Liver (tissue), 9 donors: ENCODE measurements around the gene DTD1. TPM values are rescaled to one million over a fixed set of nuclear protein-coding genes. Genes with fewer than 3 reads are reported as not detected.

Experiments used
- DNase-seq: peaks from one replicate; pipeline ENCODE4 v3.0.0-alpha.2; 2017; ENCODE audit warnings: low spot score
- H3K27ac ChIP-seq, 2 donors: one replicate each; pipeline ENCODE4 v1.7.0; 2013; ENCODE audit warnings: inconsistent platforms in 2 of 2, low read length in 2 of 2, control low read depth in 1 of 2, low read depth in 1 of 2, mild to moderate bottlenecking in 1 of 2
- H3K27me3 ChIP-seq, 4 donors: one replicate each; pipeline versions ENCODE4 v1.6.1 to v1.7.0; 2013; ENCODE audit warnings: low read length in 3 of 4, inconsistent platforms in 1 of 4, mild to moderate bottlenecking in 1 of 4, moderate library complexity in 1 of 4; ENCODE audit not compliant: control insufficient read depth in 4 of 4, insufficient read depth in 4 of 4
- H3K36me3 ChIP-seq, 4 donors: one replicate each; pipeline versions ENCODE4 v1.6.1 to v1.7.0; 2013; ENCODE audit warnings: low read length in 3 of 4, mild to moderate bottlenecking in 3 of 4, low read depth in 1 of 4, moderate library complexity in 1 of 4; ENCODE audit not compliant: control insufficient read depth in 4 of 4, insufficient read depth in 3 of 4
- H3K4me1 ChIP-seq, 4 donors: one replicate each; pipeline versions ENCODE4 v1.6.1 to v1.7.0; 2013; ENCODE audit warnings: low read length in 3 of 4, mild to moderate bottlenecking in 3 of 4, moderate library complexity in 1 of 4; ENCODE audit not compliant: control insufficient read depth in 4 of 4, insufficient read depth in 4 of 4
- H3K4me3 ChIP-seq, 3 donors: one replicate each; pipeline versions ENCODE4 v1.6.1 to v1.7.0; 2013; ENCODE audit warnings: low read length in 3 of 3, control low read depth in 1 of 3, low read depth in 1 of 3, mild to moderate bottlenecking in 1 of 3
- H3K9ac ChIP-seq, 2 donors: one replicate each; pipeline ENCODE4 v1.7.0; 2013; ENCODE audit warnings: low read length in 2 of 2, mild to moderate bottlenecking in 2 of 2, moderate library complexity in 2 of 2, control low read depth in 1 of 2, low read depth in 1 of 2
- H3K9me3 ChIP-seq, 4 donors: one replicate each; pipeline versions ENCODE4 v1.6.1 to v1.7.0; 2013; ENCODE audit warnings: low read length in 3 of 4; ENCODE audit not compliant: control insufficient read depth in 4 of 4
- ATF3 ChIP-seq: IDR thresholded peaks from 2 replicates; pipeline ENCODE4 v1.6.1; 2016; ENCODE audit warnings: antibody characterized with exemption
- EGR1 ChIP-seq, 2 donors: IDR thresholded peaks; 2 replicates each; pipeline ENCODE4 v1.6.1; 2016 to 2018; ENCODE audit warnings: antibody characterized with exemption in 2 of 2, low read depth in 2 of 2
- FOXA1 ChIP-seq: IDR thresholded peaks from 2 replicates; pipeline ENCODE4 v1.6.1; 2016; ENCODE audit warnings: antibody characterized with exemption
- GABPA ChIP-seq, 2 donors: IDR thresholded peaks in 1 of 2; conservative IDR thresholded peaks in 1 of 2; 2 replicates each; pipeline ENCODE4 v1.6.1; 2016; ENCODE audit warnings: antibody characterized with exemption in 2 of 2, mild to moderate bottlenecking in 1 of 2, moderate library complexity in 1 of 2
- HNF4A ChIP-seq, 2 donors: conservative IDR thresholded peaks; 2 replicates each; pipeline ENCODE4 v1.6.1; 2016; ENCODE audit warnings: antibody characterized with exemption in 2 of 2, mild to moderate bottlenecking in 2 of 2
- JUND ChIP-seq, 2 donors: IDR thresholded peaks; 2 replicates each; pipeline ENCODE4 v1.6.1; 2016; ENCODE audit warnings: antibody characterized with exemption in 2 of 2
- MAX ChIP-seq: IDR thresholded peaks from 2 replicates; pipeline ENCODE4 v1.6.1; 2016; ENCODE audit warnings: antibody characterized with exemption
- RAD21 ChIP-seq, 2 donors: IDR thresholded peaks; 2 replicates each; pipeline ENCODE4 v1.6.1; 2016; ENCODE audit warnings: antibody characterized with exemption in 2 of 2, mild to moderate bottlenecking in 2 of 2
- RXRA ChIP-seq, 2 donors: IDR thresholded peaks; 2 replicates each; pipeline ENCODE4 v1.6.1; 2017 to 2018; ENCODE audit warnings: antibody characterized with exemption in 2 of 2, mild to moderate bottlenecking in 1 of 2
- SP1 ChIP-seq: IDR thresholded peaks from 2 replicates; pipeline ENCODE4 v1.6.1; 2018; ENCODE audit warnings: antibody characterized with exemption, mild to moderate bottlenecking
- TAF1 ChIP-seq: conservative IDR thresholded peaks from 2 replicates; pipeline ENCODE4 v1.6.1; 2016; ENCODE audit warnings: antibody characterized with exemption, mild to moderate bottlenecking
- YY1 ChIP-seq: IDR thresholded peaks from 2 replicates; pipeline ENCODE4 v1.6.1; 2016; ENCODE audit warnings: antibody characterized with exemption, mild to moderate bottlenecking
- WGBS: extraction: QIAGEN DNeasy Blood & Tissue Kit; methylation state at CpG from one replicate; pipeline ENCODE4 v1.1.7; 2013; 5-methylcytosine and 5-hydroxymethylcytosine counted together
- polyA plus RNA-seq, 2 donors: library from polyadenylated mRNA; stranded (reverse) in 1 of 2; unstranded in 1 of 2; fragments of 200-250 nt in 1 of 2; fragments of >200 nt in 1 of 2; fragmentation: Nextera tagmentation in 1 of 2; extraction: Ambion mirVana in 1 of 2; gene quantifications; one replicate each; pipeline versions ENCODE4 v1.2.1 to v1.2.3, GENCODE V29; 2013 to 2015
- total RNA-seq, 2 donors: library from RNA; depleted of rRNA; stranded (reverse); fragments of >200 nt; gene quantifications; one replicate each; pipeline ENCODE4 v1.2.3, GENCODE V29; 2014
- TF ChIP-seq, protein P1 (sequence below): IDR thresholded peaks from 2 replicates; pipeline ENCODE4 v1.6.1; 2016; ENCODE audit warnings: antibody characterized with exemption, mild to moderate bottlenecking
- donor health status: healthy.
- donor health status: healthy.
- donor health status: healthy.
- donor health status: healthy.
- donor health status: healthy.

The DTD1 gene
- total and polyA plus RNA-seq, 4 donors, result 7.8 to 11.3 (median 10.1) TPM

DNA sequence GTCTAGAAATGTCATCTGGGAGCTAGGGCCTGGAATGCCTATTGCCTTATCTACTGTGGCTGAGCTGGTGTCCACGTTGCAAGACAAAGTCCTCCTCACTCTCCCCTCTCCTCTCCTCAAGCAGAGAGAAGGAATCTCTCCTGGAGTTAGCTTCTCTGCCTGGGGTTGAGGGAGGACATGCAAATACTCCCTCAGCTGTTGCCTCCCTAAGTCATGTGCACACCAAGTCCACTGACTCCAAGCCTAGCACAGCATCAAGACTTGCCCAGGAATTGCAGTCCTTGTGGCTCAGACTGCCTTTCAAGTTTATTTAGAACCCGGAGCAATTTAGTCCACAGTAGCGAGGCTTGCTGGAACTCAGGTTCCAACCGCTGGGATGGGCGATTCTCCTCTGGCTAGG, 187.8 kb downstream of the DTD1 start:
- H3K4me1 ChIP-seq, result no peaks in the 10 kb centered on the region
- H3K9ac ChIP-seq, result no peak overlapping the region
- H3K9me3 ChIP-seq, result no peaks in the 10 kb centered on the region
- no peaks in the 10 kb centered on the region for H3K36me3 ChIP-seq
- no peak overlapping the region for H3K4me3 ChIP-seq
- no peak overlapping the region for H3K27ac ChIP-seq
- WGBS, result 89% methylated on average over 5 of the region's 5 CpGs
- DNase-seq, result no peak
- no peak for TF ChIP-seq GABPA (IDR thresholded peaks at IDR 0.05 in 1 of 2, conservative IDR thresholded peaks at IDR 0.05 in 1 of 2)
- peaks cover 0 to 6% (median 0%) of the 10 kb centered on the region in 4 donors for H3K27me3 ChIP-seq

- Histone ChIP-seq H3K36me3 (no peaks in the 10 kb centered on the region), H3K27me3 (peaks cover 0 to 8% (median 0%) of the 10 kb centered on the region in 4 donors), H3K4me3 (no peak overlapping the region), H3K9ac (no peak overlapping the region), H3K4me1 (no peaks in the 10 kb centered on the region), H3K9me3 (peaks cover 0 to 3% (median 0%) of the 10 kb centered on the region in 4 donors), H3K27ac (no peak overlapping the region)
- whole genome bisulfite sequencing, result 70% methylated on average over 10 of the region's 10 CpGs
- no peak for DNase-seq
- TF ChIP-seq YY1, result no peak
- TF ChIP-seq ATF3, result no peak
- no peak for TF ChIP-seq FOXA1
- TF ChIP-seq RAD21 (IDR thresholded peaks at IDR 0.05), result no peak
- TF ChIP-seq RXRA (IDR thresholded peaks at IDR 0.05), result no peak
- no peak for TF ChIP-seq JUND (IDR thresholded peaks at IDR 0.05)
Measured at GRCh38 chr20:18778690-18779392, 191.0 kb downstream of the DTD1 start.

DNA sequence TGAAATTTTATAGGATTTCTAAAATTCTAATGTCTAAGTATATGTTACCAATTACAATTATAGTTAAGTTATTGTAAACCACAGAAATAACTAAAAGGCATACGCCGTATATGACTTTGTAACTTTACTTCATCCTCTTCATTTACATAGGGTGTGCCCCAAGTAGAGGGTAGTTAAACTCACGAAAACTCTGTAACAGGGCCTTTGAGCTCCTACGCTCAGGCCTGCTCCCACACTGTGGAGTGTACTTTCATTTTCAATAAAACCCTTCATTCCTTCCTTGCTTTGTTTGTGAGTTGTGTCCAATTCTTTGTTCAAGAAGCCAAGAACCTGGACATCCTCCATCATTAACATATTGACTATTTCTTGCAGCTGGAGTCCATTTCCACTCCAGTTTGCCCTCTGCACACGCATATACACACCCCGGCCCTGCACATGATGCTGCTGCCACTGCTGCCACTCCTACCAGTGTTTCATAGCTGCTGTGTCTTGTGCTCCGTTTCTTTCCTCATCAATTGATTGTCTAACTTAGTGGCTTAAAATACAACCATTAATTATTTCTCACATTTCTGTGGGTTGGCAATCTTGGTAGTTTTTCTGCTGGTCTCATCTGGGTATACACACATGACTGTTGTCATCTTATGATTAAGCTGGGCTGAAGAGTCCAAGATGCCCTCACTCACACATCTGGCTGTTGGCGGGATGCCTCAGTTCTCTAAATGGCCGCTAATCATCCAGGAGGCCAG, 192.7 kb downstream of the DTD1 start:
- Histone ChIP-seq H3K4me3 (no peak overlapping the region), H3K9ac (no peak overlapping the region), H3K27me3 (peaks cover 0 to 3% (median 0%) of the 10 kb centered on the region in 4 donors), H3K4me1 (no peaks in the 10 kb centered on the region), H3K36me3 (no peaks in the 10 kb centered on the region), H3K27ac (no peak overlapping the region), H3K9me3 (peaks cover 0 to 3% (median 0%) of the 10 kb centered on the region in 4 donors)
- WGBS, result 90% methylated on average over 9 of the region's 9 CpGs
- TF ChIP-seq MAX (no peak), ATF3 (no peak), RXRA (IDR thresholded peaks at IDR 0.05) (no peak), EGR1 (IDR thresholded peaks at IDR 0.05; ENCODE audit: low read depth in 2 of 2) (no peak), HNF4A (conservative IDR thresholded peaks at IDR 0.05) (no peak), FOXA1 (no peak), SP1 (no peak), TAF1 (no peak), JUND (IDR thresholded peaks at IDR 0.05) (no peak)
- TF ChIP-seq, protein P1, sequence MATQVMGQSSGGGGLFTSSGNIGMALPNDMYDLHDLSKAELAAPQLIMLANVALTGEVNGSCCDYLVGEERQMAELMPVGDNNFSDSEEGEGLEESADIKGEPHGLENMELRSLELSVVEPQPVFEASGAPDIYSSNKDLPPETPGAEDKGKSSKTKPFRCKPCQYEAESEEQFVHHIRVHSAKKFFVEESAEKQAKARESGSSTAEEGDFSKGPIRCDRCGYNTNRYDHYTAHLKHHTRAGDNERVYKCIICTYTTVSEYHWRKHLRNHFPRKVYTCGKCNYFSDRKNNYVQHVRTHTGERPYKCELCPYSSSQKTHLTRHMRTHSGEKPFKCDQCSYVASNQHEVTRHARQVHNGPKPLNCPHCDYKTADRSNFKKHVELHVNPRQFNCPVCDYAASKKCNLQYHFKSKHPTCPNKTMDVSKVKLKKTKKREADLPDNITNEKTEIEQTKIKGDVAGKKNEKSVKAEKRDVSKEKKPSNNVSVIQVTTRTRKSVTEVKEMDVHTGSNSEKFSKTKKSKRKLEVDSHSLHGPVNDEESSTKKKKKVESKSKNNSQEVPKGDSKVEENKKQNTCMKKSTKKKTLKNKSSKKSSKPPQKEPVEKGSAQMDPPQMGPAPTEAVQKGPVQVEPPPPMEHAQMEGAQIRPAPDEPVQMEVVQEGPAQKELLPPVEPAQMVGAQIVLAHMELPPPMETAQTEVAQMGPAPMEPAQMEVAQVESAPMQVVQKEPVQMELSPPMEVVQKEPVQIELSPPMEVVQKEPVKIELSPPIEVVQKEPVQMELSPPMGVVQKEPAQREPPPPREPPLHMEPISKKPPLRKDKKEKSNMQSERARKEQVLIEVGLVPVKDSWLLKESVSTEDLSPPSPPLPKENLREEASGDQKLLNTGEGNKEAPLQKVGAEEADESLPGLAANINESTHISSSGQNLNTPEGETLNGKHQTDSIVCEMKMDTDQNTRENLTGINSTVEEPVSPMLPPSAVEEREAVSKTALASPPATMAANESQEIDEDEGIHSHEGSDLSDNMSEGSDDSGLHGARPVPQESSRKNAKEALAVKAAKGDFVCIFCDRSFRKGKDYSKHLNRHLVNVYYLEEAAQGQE, result no peak
- no peak for DNase-seq
